GM20431 (cell line): Measurements from ENCODE around the gene ZSWIM7.

ENCODE experiments used
- in situ Hi-C: fragments of 300-500 bp; cut with MseI, MboI; formaldehyde crosslinking; loops from one replicate; pipeline ENCODE4 v1.15.0; 2020; ENCODE audit warnings: low sequenced_read_pairs; ENCODE audit not compliant: unreplicated experiment

Gene ZSWIM7, protein sequence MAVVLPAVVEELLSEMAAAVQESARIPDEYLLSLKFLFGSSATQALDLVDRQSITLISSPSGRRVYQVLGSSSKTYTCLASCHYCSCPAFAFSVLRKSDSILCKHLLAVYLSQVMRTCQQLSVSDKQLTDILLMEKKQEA

DNA sequence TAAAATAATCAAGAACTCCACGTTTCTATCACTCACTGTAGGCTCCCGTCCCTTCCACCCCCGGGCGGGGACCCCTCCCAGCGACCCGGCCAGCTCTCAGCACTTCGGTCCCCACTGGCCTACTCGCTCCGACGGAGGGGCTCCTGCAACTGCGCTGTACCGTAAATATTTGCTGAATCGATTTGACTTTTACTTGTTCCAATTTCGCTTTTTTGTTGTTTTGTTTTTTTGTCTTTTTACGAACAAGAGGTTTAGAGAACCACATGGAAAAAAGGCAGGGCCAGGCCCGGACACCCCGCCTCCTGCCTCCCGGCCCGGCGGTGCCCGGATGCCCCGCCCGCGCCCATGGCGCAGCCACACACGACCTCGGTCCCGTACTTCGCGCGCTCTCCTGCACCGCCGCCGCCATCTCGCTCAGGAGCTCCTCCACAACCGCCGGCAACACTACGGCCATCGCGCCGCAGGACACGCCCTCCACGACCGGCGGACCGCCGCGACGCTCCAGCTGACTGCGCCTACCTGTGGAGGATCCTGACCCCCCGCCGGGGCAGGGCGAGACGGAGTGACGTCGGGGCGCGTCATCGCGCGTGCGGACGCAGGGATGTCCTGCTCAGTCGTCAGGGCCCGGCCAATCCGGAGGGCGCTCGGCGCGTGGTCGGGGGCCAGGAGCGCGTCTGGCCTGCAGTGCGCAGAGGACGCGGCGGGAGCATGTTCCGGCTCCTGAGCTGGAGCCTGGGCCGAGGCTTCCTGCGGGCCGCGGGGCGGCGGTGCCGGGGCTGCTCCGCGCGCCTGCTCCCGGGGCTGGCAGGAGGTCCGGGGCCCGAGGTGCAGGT is at the start of gene ZSWIM7, which contains the start of gene TTC19:
Gene ZSWIM7, minus strand, starts transcription at position 564 of the 833 bp plus-strand sequence. Its CDS starts 110 bp downstream, at position 454.
Gene TTC19, plus strand, starts transcription at position 684 of the 833 bp plus-strand sequence. Its CDS starts 25 bp downstream, at position 709.
- in situ Hi-C loops = no loop called here

DNA sequence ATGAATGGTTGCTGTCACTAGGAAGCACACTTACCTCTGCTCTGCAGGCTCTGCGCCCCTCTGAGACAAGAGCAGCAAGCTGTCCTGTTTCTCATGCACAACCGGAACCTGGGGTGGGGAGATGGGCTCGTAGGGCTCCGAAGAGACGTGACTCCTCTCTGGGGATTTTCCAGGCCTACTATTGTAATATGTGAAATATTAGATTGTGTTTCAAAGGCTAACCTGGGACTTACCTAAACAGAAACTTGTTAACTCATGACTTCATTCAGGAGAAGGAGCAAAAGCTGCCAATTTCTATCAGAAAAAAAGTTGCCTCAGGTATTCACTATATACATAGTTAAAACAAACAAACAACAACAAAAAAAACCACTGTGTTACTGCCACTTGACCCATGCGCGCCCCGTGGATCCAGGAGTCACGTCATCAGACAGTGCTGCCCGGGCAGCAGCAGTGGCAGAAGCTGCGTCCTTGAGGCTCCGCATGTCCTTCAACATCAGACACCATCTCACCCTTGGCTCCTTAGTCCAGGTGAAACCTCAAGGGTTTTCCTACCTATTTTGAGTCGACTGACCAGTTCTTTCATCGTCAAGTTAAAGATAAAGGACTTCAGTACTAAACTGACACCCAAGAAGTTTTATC is 49.4 kb upstream of the ZSWIM7 start:
- in situ Hi-C loops = no loop called here

DNA sequence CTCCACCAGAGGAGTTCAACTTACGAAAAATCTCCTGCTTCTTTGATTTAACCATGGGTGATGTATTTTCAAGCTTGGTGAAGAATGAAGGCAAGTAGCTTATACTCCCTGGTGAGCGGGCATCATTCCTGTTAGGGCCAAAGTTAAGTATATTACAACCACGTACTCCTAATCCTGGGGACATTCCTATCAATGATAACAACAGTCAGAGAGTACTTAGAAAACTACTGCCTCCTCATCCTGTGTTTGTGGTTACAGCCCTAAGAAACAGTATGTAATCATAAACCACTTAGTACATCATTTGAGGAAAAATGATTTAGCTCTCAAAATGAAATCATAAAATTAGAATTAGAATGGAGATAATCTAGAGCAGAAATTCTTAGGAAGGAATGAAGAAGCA is 47.5 kb upstream of the ZSWIM7 start:
- in situ Hi-C loops = no loop called here

DNA sequence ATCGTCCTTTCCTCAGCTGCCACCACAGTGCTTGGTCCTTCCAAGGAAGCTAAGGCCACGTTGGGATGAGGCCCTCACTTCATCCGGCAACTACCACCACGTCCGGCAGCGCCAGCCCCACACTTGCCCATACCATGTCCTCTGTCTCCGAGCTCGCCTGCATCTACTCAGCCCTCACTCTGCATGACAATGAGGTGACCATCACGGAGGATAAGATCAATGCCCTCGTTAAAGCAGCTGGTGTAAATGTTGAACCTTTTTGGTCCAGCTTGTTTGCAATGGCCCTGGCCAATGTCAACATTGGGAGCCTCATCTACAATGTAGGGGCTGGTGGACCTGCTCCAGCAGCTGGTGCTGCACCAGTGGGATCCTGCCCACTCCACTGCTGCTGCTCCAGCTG is 45.0 kb upstream of the ZSWIM7 start:
- in situ Hi-C loops = no loop called here

DNA sequence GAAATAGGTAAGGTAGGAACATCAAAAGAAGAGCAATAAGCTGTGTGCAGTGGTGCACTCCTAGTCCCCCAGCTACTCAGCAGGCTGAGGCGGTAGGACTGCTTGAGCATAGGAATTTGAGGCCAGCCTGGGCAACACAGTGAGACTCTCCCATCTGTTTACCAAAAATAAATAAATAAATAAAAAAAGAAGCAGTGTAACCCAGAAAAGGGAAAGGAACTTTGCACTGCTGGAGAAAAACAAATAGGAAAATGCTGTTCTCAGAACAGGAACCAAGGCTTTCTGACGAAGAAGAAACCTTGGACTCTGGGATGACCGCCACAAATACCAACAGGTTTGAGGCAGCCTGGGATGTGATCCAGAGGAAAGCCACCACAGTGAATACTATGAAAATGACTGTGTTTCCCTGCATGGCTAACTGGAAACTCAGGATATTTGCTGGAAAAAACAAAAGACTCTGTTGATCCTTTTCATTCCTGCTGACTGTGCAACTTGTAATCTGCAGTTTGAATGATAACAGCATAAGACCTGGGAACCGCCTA is 41.3 kb upstream of the ZSWIM7 start:
- in situ Hi-C loops = no loop called here

DNA sequence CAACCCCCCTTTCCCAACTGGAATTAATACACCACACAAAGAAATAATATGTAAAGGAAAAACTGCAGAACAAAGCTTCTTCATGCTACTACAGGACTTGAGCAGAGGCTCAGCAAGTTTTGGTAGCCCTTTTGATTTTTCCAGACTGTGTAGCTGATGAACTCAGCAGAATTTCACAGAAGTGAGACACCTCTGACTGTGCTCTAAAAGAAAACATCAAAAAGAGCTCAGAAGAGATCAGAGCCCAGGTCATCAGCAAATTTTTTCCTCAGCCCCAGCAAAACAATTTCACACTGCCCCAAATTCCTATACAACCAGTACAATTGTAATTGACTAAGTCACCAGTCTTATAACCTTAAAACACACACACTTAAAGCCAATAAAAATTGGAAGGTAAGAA is 38.1 kb upstream of the ZSWIM7 start:
- in situ Hi-C loops = no loop called here

DNA sequence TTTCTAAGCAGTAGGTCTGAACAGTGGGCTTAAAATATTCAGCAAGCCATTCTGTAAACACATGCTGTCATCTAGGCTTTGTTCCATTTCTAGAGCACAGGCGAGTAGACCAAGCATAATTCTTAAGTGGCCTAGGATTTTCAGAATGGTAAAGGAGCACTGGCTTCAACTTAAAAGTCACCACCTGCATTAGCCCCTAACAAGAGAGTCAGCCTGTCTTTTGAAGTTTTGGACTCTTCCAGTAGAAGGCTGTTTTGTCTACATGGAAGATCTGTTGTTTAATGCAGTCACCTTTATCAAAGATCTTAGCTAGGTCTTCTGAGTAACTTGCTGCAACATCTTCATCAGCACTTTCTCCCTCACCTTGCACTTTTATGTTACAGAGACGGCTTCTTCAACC is 36.8 kb upstream of the ZSWIM7 start:
- in situ Hi-C loops = no loop called here

DNA sequence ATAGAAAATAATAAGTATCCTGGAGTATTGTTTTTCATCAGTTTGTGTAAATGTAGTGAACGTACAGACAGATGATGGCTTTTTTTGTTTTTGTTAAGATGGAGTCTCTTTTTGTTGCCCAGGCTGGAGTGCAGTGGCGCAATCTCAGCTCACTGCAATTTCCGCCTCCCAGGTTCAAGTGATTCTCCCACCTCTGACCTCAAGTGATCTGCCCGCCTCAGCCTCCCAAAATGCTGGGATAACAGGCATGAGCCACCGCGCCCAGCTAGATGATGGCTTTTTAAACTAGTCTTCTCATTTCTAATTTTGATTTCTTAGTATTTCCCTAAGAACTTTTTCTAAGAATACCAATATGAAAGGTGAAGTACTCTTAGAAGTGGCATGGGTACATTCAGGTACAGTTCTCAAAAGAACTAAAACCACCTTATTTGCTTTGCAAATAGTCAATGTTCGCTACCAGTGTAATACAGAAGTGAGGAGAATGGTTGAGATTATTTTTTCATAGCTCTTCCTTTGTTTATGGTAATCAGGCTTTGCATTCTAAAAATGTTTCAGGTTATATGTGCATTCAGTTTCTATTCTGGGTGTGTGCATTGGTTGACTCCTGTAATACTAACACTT is 34.3 kb upstream of the ZSWIM7 start:
- in situ Hi-C loops = no loop called here

DNA sequence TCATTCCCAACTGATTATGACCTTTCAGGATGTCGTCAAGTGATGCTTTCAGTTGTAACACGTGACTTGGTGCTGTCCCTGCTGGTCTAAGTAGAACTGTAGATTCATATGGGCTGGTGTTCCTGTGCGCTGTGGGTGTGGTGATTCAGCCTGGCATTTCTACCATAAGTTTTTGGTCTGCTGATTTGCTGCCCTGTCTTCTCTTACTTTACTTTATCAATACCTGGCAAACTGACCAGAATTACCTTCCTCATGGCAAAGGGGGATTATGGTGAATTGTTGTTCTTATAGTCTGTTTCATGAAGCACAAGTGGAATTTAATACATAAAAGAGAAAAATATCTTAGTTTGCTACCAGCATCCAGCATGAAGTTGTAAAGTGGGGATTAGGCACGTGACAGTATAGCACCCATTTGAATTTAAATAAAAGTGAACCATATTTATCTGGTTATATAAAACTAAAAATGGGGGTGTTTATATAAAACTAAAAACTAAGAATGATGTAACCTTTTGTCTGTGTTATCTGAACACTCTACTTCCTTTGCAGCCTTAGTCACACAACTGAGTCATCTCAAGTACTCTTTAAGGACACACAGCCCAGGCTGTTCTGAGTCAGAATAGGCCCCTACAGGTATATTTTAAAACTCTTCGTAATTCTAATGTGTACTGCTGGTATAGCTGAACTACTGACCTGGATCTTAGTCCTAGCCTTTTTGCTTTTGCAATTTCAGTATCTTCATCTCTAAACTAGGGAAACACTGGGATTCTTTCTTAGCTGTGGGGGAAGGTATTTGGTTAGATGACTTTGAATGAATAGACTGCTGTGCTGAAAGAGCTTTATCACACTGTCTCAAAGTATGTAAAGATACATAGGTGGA is 28.4 kb upstream of the ZSWIM7 start:
- in situ Hi-C loops = no loop called here

DNA sequence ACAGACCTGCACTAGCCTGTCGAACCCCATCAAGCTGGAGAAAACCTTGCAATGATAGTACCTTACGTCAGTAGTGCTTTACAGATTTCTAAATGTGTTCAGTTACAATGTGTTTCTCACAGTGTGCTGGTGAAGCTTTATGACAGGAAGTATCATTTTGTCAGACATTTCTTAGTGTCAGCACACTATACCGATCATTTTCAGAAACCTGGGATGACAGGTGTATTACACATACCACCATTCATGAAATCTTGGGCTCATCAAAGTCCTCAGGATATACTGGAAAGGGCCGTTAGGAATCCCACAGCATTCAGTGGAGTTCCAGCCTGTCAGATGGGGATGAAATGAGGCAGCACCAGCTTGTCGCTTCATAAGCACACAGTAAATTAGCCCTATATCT is 27.4 kb upstream of the ZSWIM7 start:
- in situ Hi-C loops = no loop called here

DNA sequence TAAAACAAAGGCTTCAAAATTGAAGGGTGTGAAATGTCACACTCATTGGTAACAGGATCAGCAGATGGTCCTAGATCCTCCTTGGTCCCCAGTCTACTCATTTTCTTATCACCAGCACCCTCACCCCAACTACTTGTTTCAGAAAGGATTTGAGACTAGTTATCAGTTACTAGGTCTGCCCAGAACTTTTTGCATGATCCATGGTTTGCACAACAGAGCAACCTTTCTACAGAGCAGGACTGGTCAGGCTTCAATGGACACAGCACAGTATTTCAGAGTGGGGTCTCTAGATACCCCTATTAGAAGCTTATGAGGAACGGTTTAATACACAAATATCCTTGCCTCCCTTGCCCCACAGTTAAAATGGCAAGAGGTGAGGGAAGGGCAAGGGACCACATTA is 25.7 kb upstream of the ZSWIM7 start:
- in situ Hi-C loops = no loop called here

DNA sequence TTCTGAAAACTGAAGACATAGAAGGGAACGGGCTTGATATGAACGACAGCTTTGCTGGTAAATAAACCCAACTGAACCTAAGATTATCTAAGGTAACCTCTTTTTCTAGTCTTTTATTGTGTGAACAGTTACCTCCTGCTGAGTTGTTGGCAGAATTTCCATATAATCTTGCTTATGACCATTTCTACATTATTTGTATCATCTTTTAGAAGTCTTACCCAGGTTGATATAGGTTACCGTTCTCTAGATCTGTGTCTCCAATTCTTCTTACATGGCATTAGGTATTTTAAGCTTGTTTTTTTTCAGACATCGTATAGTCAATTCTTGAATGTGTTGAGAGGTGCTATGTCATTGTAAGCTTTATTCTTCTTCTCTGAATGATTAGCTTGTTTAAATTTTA is 24.4 kb upstream of the ZSWIM7 start:
- in situ Hi-C loops = no loop called here

DNA sequence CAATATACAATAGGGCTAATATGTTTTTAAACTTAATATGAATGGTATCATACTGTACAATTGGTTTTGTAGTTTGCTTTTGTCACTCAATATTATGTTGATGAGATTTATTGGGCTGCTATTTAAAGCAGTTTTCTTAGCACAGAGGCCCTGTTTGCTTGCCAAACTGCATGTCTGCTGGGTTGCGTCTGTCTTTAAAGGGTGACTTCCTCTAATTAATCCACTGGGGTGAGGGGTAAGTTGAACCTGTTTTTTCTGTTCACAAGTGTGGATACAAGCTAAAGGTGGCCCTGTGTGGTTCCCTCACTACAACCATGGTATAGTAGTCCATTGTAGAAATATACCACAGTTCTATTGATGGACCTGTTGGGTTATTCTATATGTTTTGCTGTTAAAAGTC is 19.8 kb upstream of the ZSWIM7 start:
- in situ Hi-C loops = no loop called here

DNA sequence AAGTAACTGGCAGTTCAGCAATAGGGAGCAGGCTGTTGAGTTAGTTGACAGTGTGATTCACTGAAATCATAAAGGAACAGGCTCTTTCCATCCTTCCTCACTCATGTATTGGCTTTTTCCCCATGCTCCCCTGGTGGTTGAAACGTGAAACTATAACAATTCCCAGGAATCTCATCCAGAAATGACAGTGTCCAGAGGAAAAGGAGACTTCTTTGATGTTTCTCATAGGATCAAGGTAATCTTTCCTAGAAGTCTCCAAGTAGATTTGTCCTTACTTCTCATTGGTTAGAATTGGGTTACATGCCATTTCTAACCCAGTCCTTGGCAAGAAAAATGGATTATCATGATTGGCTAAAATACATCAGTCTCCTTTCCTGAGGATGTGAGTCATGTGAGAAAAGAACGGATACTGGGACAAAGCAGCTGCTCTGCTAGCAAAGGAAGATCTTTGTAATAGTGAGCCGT is 14.5 kb upstream of the ZSWIM7 start:
- in situ Hi-C loops = no loop called here

DNA sequence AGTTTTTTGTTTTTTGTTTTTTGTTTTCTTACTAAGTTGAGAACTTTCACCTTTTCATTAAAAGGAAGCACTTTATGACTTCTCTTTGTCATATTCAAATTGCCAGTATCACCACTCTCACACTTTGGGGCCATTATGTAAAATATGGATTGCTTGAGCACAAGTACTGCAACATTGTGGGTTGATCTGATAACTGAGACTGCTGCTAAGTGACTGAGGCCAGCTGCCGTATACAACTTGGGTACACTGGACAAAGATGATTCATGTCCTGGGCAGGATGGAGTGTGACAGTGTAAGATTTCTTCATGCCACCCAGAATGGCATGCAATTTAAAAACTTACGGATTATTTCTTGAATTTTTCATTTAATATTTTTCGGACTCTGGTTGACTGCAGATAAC is 7.9 kb upstream of the ZSWIM7 start:
- in situ Hi-C loops = no loop called here

DNA sequence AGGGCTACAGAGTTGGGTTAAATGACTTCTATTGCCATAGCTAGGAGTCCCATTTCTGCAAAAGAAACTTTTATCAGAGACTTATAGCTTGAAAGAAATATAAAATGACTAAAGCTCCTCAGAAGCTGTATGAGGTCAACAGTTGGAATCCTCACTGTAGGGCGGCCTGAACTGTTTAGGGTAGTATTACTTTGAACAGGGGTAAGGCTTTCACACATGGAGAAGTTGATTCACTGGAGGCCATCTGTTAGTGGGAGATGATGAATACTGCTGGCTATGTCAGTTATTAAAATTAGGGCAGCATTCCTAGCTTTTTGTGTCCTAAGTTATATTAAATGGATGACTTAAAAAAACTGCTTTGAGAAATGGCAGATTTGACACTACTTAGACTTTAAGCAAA is 6.1 kb upstream of the ZSWIM7 start:
- in situ Hi-C loops = no loop called here

DNA sequence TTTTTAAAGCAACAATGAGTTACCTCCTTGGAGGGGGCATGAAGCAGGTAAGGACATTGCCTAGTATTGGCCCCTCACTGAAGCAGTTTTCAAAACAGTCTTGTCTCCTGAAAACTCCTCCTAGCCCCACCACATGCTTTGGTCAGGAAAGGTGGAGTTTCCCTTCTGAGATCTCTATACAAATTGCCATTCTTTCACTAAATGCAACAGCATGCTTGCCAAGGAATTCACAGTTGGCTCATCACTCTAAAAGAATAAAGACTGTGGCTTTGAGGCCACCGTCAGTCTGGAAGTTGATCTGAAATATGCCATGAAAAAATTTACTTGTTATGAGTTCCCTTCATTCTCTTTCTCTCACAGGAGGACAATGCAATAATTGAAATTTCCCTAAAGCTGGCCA is 4.3 kb upstream of the ZSWIM7 start:
- in situ Hi-C loops = no loop called here

DNA sequence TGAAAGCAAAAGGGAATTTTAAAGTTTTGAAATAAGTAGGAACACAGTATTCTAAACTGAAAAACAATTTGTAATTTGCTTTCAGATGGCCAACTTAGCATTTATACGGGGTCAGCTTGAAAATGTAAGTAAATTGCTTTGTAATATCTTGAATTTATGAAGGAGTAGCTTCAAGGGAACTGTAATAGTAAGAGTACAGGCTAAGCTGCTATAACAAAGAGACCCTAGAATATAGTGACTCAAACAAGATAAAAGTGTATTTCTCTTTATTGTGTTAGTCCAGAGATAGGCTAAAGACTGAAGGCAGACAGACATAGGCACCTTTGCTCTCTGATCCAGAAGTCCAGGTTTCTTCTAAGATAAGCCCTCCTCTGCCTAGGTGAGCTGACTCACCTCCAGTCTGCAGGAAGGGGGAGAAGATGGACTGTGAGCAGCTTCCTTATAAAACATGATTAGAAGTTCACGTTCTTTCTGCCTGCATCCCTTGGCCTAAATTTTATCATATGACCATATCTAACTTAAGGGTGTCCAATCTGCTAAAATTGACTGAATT is 3.3 kb upstream of the ZSWIM7 start:
- in situ Hi-C loops = no loop called here

DNA sequence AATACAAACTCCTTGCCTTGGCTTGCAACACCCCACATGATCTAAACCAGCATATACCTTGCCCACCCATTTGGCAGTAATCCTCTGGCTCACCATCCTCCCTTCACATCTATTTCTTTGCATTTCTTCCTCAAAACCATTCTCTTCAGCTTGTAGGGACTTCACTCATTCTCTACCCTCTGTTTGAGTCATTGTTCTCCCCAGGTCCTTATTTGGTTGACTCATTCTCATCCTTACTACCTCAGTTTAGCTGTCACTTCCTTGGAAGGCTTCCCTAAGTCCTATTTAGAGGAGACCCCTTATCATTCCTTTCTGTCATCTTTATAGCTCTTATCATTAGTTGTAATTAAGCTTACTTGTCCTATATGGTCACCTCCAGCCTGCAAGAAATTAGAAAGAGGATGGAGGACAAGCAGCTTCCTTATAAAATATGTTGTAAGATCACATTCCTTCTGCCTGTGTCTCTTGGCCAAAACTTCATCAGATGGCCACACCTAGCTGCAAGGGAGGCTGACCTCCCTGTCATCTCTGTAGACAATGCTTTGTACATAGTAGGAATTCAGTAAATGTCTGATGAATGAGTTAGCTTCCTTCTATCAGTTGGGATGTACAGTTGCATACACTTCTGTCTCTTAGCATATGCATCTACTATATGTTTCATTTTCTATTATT is 1.9 kb upstream of the ZSWIM7 start:
- in situ Hi-C loops = no loop called here
